Smooth muscle cell (in vitro differentiated cells): Measurements from ENCODE around the gene GLRX3. TPM values are rescaled to one million over a fixed set of nuclear protein-coding genes. Genes with fewer than 3 reads are reported as not detected.

Source experiments
- DNase-seq: peaks from one replicate; lab custom pipeline; 2025; ENCODE audit not compliant: unreplicated experiment; lab: John Stamatoyannopoulos, UW
- H2AFZ ChIP-seq: fragments of 200-600 bp; sonication (generic); 2 replicates; pipeline ENCODE4 v1.6.0; 2016; ENCODE audit warnings: antibody characterized with exemption, low read depth, mild to moderate bottlenecking
- H3F3A ChIP-seq: fragments of 200-600 bp; sonication (generic); 2 replicates; pipeline ENCODE4 v1.6.0; 2017; ENCODE audit warnings: antibody characterized with exemption, low read depth
- H3K27ac ChIP-seq: fragments of 200-600 bp; sonication (generic); 2 replicates; pipeline ENCODE4 v1.5.1; 2016; ENCODE audit warnings: low read depth, mild to moderate bottlenecking
- H3K27me3 ChIP-seq: fragments of 200-600 bp; sonication (generic); 2 replicates; pipeline ENCODE4 v1.6.1; 2016; ENCODE audit warnings: low read depth, mild to moderate bottlenecking
- H3K36me3 ChIP-seq: fragments of 200-600 bp; sonication (generic); 2 replicates; pipeline ENCODE4 v1.5.1; 2016; ENCODE audit warnings: low read depth
- H3K4me1 ChIP-seq: fragments of 200-600 bp; sonication (generic); 2 replicates; pipeline ENCODE4 v1.5.1; 2016; ENCODE audit warnings: low read depth
- H3K4me2 ChIP-seq: fragments of 200-600 bp; sonication (generic); 2 replicates; pipeline ENCODE4 v1.6.0; 2016; ENCODE audit warnings: mild to moderate bottlenecking
- H3K4me3 ChIP-seq: fragments of 200-600 bp; sonication (generic); 2 replicates; pipeline ENCODE4 v1.5.1; 2016; ENCODE audit warnings: mild to moderate bottlenecking
- H3K79me2 ChIP-seq: fragments of 200-600 bp; sonication (generic); 2 replicates; pipeline ENCODE4 v1.6.0; 2016; ENCODE audit warnings: low read depth, mild to moderate bottlenecking
- H3K9ac ChIP-seq: fragments of 200-600 bp; sonication (generic); 2 replicates; pipeline ENCODE4 v1.6.0; 2016; ENCODE audit warnings: low read depth
- H3K9me3 ChIP-seq: fragments of 200-600 bp; sonication (generic); replicated peaks from 2 replicates; pipeline ENCODE4 v1.5.1; 2016; ENCODE audit warnings: low read depth
- H4K20me1 ChIP-seq: fragments of 200-600 bp; sonication (generic); 2 replicates; pipeline ENCODE4 v1.6.0; 2016; ENCODE audit warnings: low read depth
- WGBS: methylation state at CpG from one replicate; pipeline ENCODE4 v1.1.7; 2016; ENCODE audit warnings: low lambda C conversion rate; 5-methylcytosine and 5-hydroxymethylcytosine counted together
- polyA plus RNA-seq: library from polyadenylated mRNA; unstranded; fragments of >200 nt; fragmentation: Nextera tagmentation; extraction: Ambion mirVana; gene quantifications from 2 replicates; pipeline ENCODE4 v1.2.1, GENCODE V29; 2016
- total RNA-seq: library from RNA; depleted of rRNA; stranded (reverse); fragments of >200 nt; gene quantifications from 2 replicates; pipeline ENCODE4 v1.2.3, GENCODE V29; 2014
- TF ChIP-seq, protein P1 (sequence below): fragments of 200-600 bp; sonication (generic); IDR thresholded peaks from 2 replicates; pipeline ENCODE4 v1.5.1; 2017; ENCODE audit warnings: borderline replicate concordance, mild to moderate bottlenecking, antibody characterized with exemption; ENCODE audit not compliant: insufficient read depth, poor library complexity, severe bottlenecking

Gene GLRX3
- total and polyA plus RNA-seq, 2 experiments from 2014 or later: 125 to 132 TPM

DNA sequence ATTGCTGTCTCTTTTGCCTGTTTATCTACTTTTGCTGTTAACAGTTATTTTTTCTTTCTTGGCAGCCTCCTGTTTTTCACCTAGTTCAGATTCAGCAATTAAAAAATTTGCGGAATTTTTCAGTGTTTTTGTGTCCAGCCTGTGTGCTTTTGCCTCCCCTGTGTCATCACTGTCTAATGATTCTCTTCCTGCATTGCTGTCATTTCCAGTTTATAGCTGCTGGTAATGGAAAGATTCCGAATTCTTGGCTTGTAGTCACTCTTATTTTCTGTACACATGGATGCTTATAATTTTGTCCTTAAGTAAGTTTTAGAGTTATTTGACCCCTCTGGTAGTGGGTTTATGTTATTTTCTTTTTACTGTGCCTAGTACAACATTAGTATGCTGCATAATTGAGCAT, 25.1 kb downstream of the GLRX3 start:
- no peaks in the 10 kb centered on the region for H3F3A ChIP-seq
- no peaks in the 10 kb centered on the region for H3K27me3 ChIP-seq
- peaks cover 42% of the 10 kb centered on the region for H3K79me2 ChIP-seq
- no peak overlapping the region for H3K4me2 ChIP-seq
- TF ChIP-seq, protein P1, sequence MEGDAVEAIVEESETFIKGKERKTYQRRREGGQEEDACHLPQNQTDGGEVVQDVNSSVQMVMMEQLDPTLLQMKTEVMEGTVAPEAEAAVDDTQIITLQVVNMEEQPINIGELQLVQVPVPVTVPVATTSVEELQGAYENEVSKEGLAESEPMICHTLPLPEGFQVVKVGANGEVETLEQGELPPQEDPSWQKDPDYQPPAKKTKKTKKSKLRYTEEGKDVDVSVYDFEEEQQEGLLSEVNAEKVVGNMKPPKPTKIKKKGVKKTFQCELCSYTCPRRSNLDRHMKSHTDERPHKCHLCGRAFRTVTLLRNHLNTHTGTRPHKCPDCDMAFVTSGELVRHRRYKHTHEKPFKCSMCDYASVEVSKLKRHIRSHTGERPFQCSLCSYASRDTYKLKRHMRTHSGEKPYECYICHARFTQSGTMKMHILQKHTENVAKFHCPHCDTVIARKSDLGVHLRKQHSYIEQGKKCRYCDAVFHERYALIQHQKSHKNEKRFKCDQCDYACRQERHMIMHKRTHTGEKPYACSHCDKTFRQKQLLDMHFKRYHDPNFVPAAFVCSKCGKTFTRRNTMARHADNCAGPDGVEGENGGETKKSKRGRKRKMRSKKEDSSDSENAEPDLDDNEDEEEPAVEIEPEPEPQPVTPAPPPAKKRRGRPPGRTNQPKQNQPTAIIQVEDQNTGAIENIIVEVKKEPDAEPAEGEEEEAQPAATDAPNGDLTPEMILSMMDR: no peak
- H3K9me3 ChIP-seq: no peaks in the 10 kb centered on the region
- no peak overlapping the region for H2AFZ ChIP-seq
- H3K36me3 ChIP-seq: peaks cover 26% of the 10 kb centered on the region
- peaks cover 90% of the 10 kb centered on the region for H4K20me1 ChIP-seq
- H3K9ac ChIP-seq: no peak overlapping the region
- no peak overlapping the region for H3K4me3 ChIP-seq
- WGBS: 97% methylated on average over 2 of the region's 2 CpGs
- DNase-seq: no peak
- H3K4me1 ChIP-seq: no peaks in the 10 kb centered on the region
- no peak overlapping the region for H3K27ac ChIP-seq

DNA sequence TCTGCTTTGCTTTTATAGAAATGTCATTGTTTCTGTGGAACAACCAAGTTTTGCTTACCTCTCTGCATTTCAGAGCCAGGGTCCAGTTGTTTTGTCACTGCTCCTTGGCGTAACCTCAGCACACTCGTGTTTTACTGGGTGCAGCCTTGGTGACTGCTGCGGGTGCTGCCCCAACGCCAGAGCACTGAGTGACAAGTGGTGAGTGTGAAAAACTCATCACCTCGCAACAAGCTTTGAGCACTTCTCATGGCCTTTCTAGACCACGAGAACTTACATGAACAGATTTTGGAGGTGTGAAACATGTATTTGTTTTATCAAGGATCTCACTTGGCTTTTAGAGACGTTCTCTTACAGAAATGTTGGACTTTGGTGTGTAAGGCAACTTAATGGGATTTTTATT, 31.0 kb downstream of the GLRX3 start:
- Histone ChIP-seq H3K27me3 (no peaks in the 10 kb centered on the region), H3K9ac (no peak overlapping the region), H4K20me1 (peaks cover 79% of the 10 kb centered on the region), H3F3A (no peaks in the 10 kb centered on the region), H2AFZ (no peak overlapping the region), H3K4me2 (no peak overlapping the region), H3K27ac (no peak overlapping the region), H3K79me2 (peaks cover 13% of the 10 kb centered on the region), H3K4me1 (no peaks in the 10 kb centered on the region), H3K36me3 (peaks cover 22% of the 10 kb centered on the region), H3K4me3 (no peak overlapping the region), H3K9me3 (no peaks in the 10 kb centered on the region)
- DNase-seq: no peak
- TF ChIP-seq, protein P1: no peak
- WGBS: 97% methylated on average over 7 of the region's 7 CpGs

DNA sequence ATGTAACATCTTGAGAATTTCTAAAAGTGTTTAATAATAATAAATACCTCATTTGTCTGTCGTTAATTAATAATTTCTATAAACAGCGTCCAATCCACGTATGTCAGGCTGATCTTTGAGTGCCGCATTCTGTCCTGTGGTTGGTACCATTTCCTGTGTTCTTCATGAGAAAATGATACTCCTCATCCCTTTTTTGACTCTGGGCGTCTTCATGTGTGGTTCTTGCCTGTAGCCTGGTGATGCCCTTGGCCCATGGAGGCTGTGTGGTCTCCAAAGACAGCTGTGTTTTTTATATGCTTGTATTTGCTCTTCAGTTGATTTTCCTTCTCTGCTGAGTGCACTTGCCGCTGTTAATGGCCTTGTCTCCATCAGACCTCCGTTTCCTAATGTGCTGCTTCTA, 31.5 kb downstream of the GLRX3 start:
- H3K4me2 ChIP-seq: no peak overlapping the region
- TF ChIP-seq, protein P1: no peak
- H3K36me3 ChIP-seq: peaks cover 17% of the 10 kb centered on the region
- no peaks in the 10 kb centered on the region for H3K27me3 ChIP-seq
- WGBS: 97% methylated on average over 7 of the region's 7 CpGs
- no peak overlapping the region for H3K4me3 ChIP-seq
- peaks cover 13% of the 10 kb centered on the region for H3K79me2 ChIP-seq
- no peak overlapping the region for H3K27ac ChIP-seq
- no peak overlapping the region for H3K9ac ChIP-seq
- no peaks in the 10 kb centered on the region for H3K9me3 ChIP-seq
- peaks cover 74% of the 10 kb centered on the region for H4K20me1 ChIP-seq
- H3K4me1 ChIP-seq: no peaks in the 10 kb centered on the region
- no peak overlapping the region for H2AFZ ChIP-seq
- no peak for DNase-seq
- H3F3A ChIP-seq: no peaks in the 10 kb centered on the region

DNA sequence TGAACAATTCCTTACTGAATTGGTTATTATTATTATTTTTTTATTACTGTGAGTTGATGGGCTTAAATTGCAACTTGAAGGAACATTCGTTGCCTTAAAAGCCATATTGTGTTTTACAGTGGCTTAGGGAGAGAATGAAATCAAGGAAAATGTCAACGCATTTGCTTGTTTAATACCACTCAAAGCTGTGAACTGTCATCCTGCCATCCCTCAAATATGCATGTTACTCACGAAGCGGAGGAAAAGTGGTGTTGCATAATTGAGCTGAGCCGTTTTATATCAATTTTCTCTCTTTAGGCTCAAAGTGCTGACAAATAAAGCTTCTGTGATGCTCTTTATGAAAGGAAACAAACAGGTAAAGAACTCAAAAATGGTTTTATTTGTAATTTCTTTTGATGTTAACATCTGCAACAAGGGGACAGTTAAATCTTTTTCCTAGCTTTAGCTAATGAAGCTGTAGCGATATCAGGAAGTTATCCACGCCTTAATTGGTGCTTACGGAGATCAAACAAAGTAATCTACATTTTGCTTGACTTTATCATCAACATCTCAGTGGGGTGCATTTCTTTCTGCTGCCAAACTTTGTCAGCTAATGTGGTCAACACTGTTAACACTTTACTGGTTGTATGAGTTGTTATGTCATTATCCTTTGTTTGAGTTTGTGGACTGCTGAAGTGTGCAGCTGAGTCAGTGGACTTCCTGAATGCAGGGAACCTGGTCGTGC, 33.1 kb downstream of the GLRX3 start:
- H3K4me2 ChIP-seq: no peak overlapping the region
- no peak for DNase-seq
- no peak overlapping the region for H3K27ac ChIP-seq
- H3K79me2 ChIP-seq: peaks cover 13% of the 10 kb centered on the region
- H3K27me3 ChIP-seq: no peaks in the 10 kb centered on the region
- no peaks in the 10 kb centered on the region for H3K9me3 ChIP-seq
- no peak overlapping the region for H3K4me3 ChIP-seq
- no peak overlapping the region for H2AFZ ChIP-seq
- H3F3A ChIP-seq: no peaks in the 10 kb centered on the region
- H3K9ac ChIP-seq: no peak overlapping the region
- WGBS: 83% methylated on average over 9 of the region's 9 CpGs
- peaks cover 12% of the 10 kb centered on the region for H3K36me3 ChIP-seq
- TF ChIP-seq, protein P1: no peak
- H4K20me1 ChIP-seq: peaks cover 76% of the 10 kb centered on the region
- H3K4me1 ChIP-seq: no peaks in the 10 kb centered on the region
